A549 treated with DMSO at 1 μM for 4 hours (cell line): Measurements from ENCODE around the gene TNIP1. TPM values are rescaled to one million over a fixed set of nuclear protein-coding genes. Genes with fewer than 3 reads are reported as not detected.

Experiments
- total RNA-seq: library from RNA; stranded (reverse); fragments of 200-300 nt; extraction: Qiagen RNA extraction; gene quantifications from 5 replicates; pipeline ENCODE4 v1.2.3, GENCODE V29; 2022; ENCODE audit warnings: low read depth

TNIP1 gene
- 134 to 143 TPM (median 136 TPM) in 5 replicates for total RNA-seq

GRCh38 chr5:151080613-151081430 lies at the start of gene TNIP1:
Gene TNIP1 (minus strand): TSS chr5:151081034. CDS start chr5:151065095, 15,939 bp downstream.

GRCh38 chr5:151020304-151021110 lies 60.3 kb downstream of the TNIP1 start, which contains the start of gene GPX3:
Gene GPX3 (plus strand): TSS chr5:151020591. CDS start chr5:151020655, 64 bp downstream.

Other genes with a start within 250 kb of the TNIP1 start
- gene IRGM, start 234.5 kb downstream of the TNIP1 start, total RNA-seq, result 0.06 to 0.17 TPM (median 0.09 TPM) in 3 of 5 replicates, not detected in the others
- gene ZNF300, start 176.1 kb downstream of the TNIP1 start, total RNA-seq, result 2.9 to 3.2 TPM (median 2.9 TPM) in 5 replicates
- 14.7 to 20.6 TPM (median 17.6 TPM) in 5 replicates for gene GPX3, start 60.4 kb downstream of the TNIP1 start, total RNA-seq
- 37.9 to 43.2 TPM (median 42.2 TPM) in 5 replicates for gene ANXA6, start 76.7 kb upstream of the TNIP1 start, total RNA-seq
- 1.4 to 2.4 TPM (median 1.8 TPM) in 5 replicates for gene CCDC69, start 143.1 kb upstream of the TNIP1 start, total RNA-seq
- 17.5 to 19.3 TPM (median 18.4 TPM) in 5 replicates for gene GM2A, start 172.2 kb upstream of the TNIP1 start, total RNA-seq
- not detected in 5 replicates for gene SLC36A3, start 222.7 kb upstream of the TNIP1 start, total RNA-seq